Activated naive CD4-positive, alpha-beta T cell treated with anti-CD3 and anti-CD28 coated beads for 36 hours (primary cell): ENCODE data around the gene TSTD1. TPM values are rescaled to one million over a fixed set of nuclear protein-coding genes. Genes with fewer than 3 reads are reported as not detected.
"Not testable (repeated sequence)": the region's sequence is repeated elsewhere in the genome, so short reads cannot be mapped to it uniquely, and the experiment has no call there.

Experiments
- CTCF ChIA-PET: fragments of 350-600 bp; sonication (Branson Sonifier 250); formaldehyde crosslinking; loops from one replicate; lab custom pipeline; 2021; ENCODE audit warnings: antibody characterized with exemption; lab: Charles Lee
- DNase-seq: peaks from one replicate; pipeline ENCODE4 v3.0.0-alpha.2; 2020
- H3K27ac Mint-ChIP-seq: one replicate; pipeline ENCODE4 v1.8.0; 2021; ENCODE audit warnings: mild to moderate bottlenecking, mixed read lengths
- H3K27me3 Mint-ChIP-seq: one replicate; pipeline ENCODE4 v1.8.0; 2021; ENCODE audit warnings: low read depth, mixed read lengths
- H3K36me3 Mint-ChIP-seq: one replicate; pipeline ENCODE4 v1.8.0; 2021; ENCODE audit warnings: low read depth, mixed read lengths
- H3K4me1 Mint-ChIP-seq: one replicate; pipeline ENCODE4 v1.8.0; 2021; ENCODE audit warnings: low read depth, mixed read lengths
- H3K4me3 Mint-ChIP-seq: one replicate; pipeline ENCODE4 v1.8.0; 2021; ENCODE audit warnings: mild to moderate bottlenecking, moderate library complexity, mixed read lengths
- H3K9me3 Mint-ChIP-seq: one replicate; pipeline ENCODE4 v1.8.0; 2021; ENCODE audit warnings: mixed read lengths
- intact Hi-C: fragments of 100-400 bp; cut with micrococcal nuclease; formaldehyde crosslinking; loops from one replicate; pipeline ENCODE4 v1.15.1; 2023
- total RNA-seq, 2 experiments: library from RNA; stranded (reverse); gene quantifications; one replicate each; pipeline ENCODE4 v1.2.3, GENCODE V29; 2021

Gene TSTD1
- total RNA-seq, 2 experiments from 2014 or later, result 50.3 to 51.5 TPM

DNA sequence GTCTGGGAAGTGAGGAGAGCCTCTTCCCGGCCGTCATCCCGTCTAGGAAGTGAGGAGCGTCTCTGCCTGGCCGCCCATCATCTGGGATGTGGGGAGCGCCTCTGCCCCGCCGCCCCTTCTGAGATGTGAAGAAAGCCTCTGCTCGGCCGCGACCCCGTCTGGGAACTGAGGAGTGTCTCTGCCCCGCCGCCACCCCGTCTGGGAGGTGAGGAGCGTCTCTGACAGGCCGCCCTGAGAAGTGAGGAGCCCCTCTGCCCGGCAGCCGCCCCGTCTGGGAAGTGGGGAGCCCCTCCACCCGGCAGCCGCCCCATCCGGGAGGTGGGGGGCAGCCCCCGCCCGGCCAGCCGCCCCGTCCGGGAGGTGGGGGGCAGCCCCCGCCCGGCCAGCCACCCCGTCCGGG, 9.3 kb downstream of the TSTD1 start:
- H3K4me3 Mint-ChIP-seq, CTCF ChIA-PET, H3K9me3 Mint-ChIP-seq, intact Hi-C loops, DNase-seq, H3K36me3 Mint-ChIP-seq, H3K27ac Mint-ChIP-seq, H3K27me3 Mint-ChIP-seq: not testable (repeated sequence)
- peaks cover 30% of the 10 kb centered on the region for H3K4me1 Mint-ChIP-seq

DNA sequence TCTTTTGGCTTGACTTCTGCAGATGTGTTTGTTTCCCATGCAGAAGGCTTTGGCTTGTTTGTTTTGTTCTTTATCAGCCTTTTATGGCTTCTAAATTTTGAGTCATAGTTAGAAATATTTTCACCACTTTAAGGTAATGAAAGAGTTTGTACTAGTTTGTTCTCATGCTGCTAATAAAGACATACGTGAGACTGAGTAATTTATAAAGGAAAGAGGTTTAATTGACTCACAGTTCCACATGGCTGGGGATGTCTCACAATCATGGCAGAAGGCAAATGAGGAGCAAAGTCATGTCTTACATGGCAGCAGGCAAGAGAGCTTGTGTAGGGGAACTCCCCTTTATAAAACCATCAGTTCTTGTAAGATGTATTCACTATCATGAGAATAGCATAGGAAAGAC, 11.8 kb downstream of the TSTD1 start:
- not testable (repeated sequence) for H3K9me3 Mint-ChIP-seq, H3K27ac Mint-ChIP-seq, H3K36me3 Mint-ChIP-seq

DNA sequence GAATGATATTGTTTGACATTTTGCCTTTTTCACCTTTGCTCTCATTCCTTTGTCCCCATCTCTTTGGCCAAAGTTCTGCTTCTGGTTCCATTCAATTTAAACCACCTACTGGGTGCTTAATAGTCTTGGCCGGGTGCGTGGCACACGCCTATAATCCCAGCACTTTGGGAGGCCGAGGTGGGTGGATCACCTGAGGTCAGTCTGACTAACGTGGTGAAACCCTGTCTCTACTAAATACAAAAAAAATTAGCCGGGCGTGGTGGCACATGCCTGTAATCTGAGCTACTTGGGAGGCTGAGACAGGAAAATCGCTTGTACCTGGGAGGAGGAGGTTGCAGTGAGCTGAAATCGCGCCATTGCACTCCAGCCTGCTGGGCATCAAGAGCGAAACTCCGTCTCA, 16.3 kb downstream of the TSTD1 start:
- Mint-ChIP-seq H3K4me1 (peaks cover 37% of the 10 kb centered on the region), H3K4me3 (peak overlapping the region; percentile 14)
- intact Hi-C loops, result loop anchor here (1.0 kb wide), 1 partner anchor 10 kb away; no protein-coding TSS in a partner anchor
- H3K27ac Mint-ChIP-seq, H3K27me3 Mint-ChIP-seq, H3K9me3 Mint-ChIP-seq, DNase-seq, H3K36me3 Mint-ChIP-seq: not testable (repeated sequence)
- CTCF ChIA-PET, result interaction anchor here (1.0 to 2.8 kb wide), 4 partner anchors 8 to 66 kb away, joined by 3 to 11 read pairs (median 5); no protein-coding TSS in a partner anchor

More for the DNA sequence above, 11.8 kb downstream of the TSTD1 start:
- peak; percentile 27 for DNase-seq
- intact Hi-C loops, H3K27me3 Mint-ChIP-seq, H3K4me3 Mint-ChIP-seq: not testable (repeated sequence)
- CTCF ChIA-PET, result interaction anchor here (0.6 to 2.8 kb wide), 4 partner anchors 14 to 120 kb away, joined by 3 to 11 read pairs (median 5); no protein-coding TSS in a partner anchor
- H3K4me1 Mint-ChIP-seq, result peaks cover 19% of the 10 kb centered on the region

DNA sequence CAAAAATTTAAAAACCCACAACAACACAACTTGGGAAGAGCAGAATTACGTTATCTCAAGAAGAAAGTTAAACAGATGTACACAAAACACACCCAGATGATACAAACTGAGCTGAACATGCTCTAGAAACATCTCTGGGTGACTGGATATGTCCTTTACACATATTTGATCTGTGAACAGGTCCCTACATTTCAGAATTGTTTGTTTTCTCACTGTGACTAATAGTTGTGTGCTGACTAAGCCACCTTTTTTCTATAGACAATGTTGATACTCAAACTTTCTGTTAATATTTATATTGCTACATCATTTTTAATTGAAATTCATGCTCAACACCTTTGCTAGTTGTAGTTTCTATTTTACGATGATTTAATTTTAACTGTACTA, 16.8 kb downstream of the TSTD1 start:
- Mint-ChIP-seq H3K4me3 (peak overlapping the region; percentile 92), H3K36me3 (peaks cover 3% of the 10 kb centered on the region), H3K27me3 (no peaks in the 10 kb centered on the region)

DNA sequence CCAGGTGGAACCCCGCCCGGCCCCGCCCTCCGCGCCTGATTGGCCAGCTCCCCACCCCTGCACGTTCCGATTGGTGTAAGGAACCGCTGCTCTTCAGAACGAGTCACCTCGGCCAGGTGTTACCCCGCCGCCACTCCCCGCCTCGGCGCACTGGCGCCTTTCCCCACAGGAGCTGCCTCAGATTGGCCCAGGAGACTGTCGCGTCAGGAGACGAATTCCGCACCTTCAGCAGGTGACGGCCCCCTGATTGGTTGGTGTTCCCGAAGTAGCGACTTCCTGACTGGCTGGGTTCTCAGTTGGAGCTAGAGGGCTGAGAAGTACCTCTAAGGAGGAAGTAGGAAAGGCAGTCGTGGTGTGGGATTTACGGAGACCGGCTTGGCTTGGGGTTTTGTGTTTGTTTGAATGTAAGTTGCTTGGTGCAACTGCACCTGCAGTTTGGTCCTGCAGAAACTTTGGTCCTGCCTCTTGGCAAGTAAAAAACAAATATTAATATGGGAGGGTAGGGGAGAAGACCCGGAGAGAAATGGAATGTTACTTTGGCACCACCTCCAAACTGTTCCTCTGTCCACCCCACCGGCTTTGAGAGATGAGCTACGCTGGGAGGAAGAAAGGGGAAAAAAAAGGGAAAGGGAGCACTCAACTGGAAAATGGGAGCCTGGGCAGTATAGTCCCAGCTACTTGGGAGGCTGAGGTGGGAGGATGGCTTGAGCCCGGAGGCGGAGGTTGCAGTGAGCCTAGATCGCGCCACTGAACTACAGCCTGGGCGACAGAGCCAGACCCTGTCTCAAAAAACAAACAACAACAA, 17.4 kb downstream of the TSTD1 start:
- no peaks in the 10 kb centered on the region for H3K9me3 Mint-ChIP-seq
- DNase-seq, result peak; percentile 94
- CTCF ChIA-PET, result interaction anchor here (0.6 to 2.8 kb wide), 10 partner anchors 9 to 270 kb away, joined by 3 to 14 read pairs (median 5); partner anchors contain the start of gene TSTD1
- H3K27me3 Mint-ChIP-seq, result no peaks in the 10 kb centered on the region
- peaks cover 35% of the 10 kb centered on the region for H3K4me1 Mint-ChIP-seq
- intact Hi-C loops, result loop anchor here (1.0 to 2.0 kb wide), 3 partner anchors 8 to 48 kb away; partner anchors contain the start of genes ARHGAP30 and TSTD1
- no peaks in the 10 kb centered on the region for H3K36me3 Mint-ChIP-seq
- H3K27ac Mint-ChIP-seq, result peak overlapping the region; percentile 76
- peak overlapping the region; percentile 92 for H3K4me3 Mint-ChIP-seq

More for the DNA sequence above, 16.8 kb downstream of the TSTD1 start:
- Mint-ChIP-seq H3K27ac (peak overlapping the region; percentile 76), H3K9me3 (peaks cover 2% of the 10 kb centered on the region), H3K4me1 (peaks cover 34% of the 10 kb centered on the region)
- CTCF ChIA-PET, result interaction anchor here (1.0 to 2.8 kb wide), 6 partner anchors 9 to 66 kb away, joined by 3 to 11 read pairs (median 5); partner anchors contain the start of gene TSTD1
- no peak for DNase-seq
- intact Hi-C loops, result loop anchor here (1.0 to 2.0 kb wide), 4 partner anchors 9 to 47 kb away; partner anchors contain the start of genes ARHGAP30 and TSTD1

DNA sequence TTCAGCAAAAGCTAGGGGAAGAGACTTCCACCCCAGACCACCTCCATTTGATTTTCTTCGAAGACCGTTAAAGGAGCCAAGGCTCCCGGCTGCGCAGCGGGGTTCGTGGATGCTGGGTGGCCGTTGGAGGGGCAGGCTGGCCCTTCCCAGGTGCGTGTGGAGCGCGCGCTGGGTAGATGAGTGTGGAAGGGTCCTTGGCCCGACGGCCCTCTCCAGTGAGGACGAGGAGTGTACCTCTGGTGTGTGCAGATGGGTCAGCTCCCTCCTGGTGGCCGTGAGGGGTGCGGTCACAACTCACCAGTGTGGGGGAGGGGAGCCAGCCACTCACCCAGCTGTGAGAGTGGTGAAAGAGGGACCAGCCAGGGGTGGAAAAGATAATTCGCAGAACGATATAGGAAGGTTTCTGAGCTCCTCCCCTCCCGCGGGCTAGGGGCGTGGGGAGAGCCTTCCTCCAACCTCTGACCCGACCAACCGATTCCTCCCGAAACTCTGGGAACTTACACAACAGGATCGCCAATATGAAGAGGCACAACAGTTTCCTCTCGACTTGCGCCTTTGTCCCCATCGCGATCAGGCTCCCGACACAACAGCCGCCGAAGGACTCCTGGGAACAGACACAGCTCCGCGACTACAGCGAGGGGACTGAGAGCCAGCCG, 18.1 kb downstream of the TSTD1 start, which contains the start of gene F11R:
F11R (minus strand) TSS at position 644 of the 656 bp plus-strand sequence; CDS start at position 565, 79 bp downstream.
- no peaks in the 10 kb centered on the region for H3K9me3 Mint-ChIP-seq
- H3K4me1 Mint-ChIP-seq, result peaks cover 35% of the 10 kb centered on the region
- H3K36me3 Mint-ChIP-seq, result no peaks in the 10 kb centered on the region
- peak within 1 kb of the TSS; percentile 76 for H3K27ac Mint-ChIP-seq
- intact Hi-C loops, result loop anchor here (1.0 to 2.0 kb wide), 3 partner anchors 7 to 49 kb away; partner anchors contain the start of genes ARHGAP30 and TSTD1
- H3K4me3 Mint-ChIP-seq, result peak within 1 kb of the TSS; percentile 92
- no peaks in the 10 kb centered on the region for H3K27me3 Mint-ChIP-seq
- no peak for DNase-seq
- CTCF ChIA-PET, result interaction anchor here (0.6 to 2.8 kb wide), 10 partner anchors 10 to 96 kb away, joined by 3 to 14 read pairs (median 5); partner anchors contain the start of gene TSTD1

DNA sequence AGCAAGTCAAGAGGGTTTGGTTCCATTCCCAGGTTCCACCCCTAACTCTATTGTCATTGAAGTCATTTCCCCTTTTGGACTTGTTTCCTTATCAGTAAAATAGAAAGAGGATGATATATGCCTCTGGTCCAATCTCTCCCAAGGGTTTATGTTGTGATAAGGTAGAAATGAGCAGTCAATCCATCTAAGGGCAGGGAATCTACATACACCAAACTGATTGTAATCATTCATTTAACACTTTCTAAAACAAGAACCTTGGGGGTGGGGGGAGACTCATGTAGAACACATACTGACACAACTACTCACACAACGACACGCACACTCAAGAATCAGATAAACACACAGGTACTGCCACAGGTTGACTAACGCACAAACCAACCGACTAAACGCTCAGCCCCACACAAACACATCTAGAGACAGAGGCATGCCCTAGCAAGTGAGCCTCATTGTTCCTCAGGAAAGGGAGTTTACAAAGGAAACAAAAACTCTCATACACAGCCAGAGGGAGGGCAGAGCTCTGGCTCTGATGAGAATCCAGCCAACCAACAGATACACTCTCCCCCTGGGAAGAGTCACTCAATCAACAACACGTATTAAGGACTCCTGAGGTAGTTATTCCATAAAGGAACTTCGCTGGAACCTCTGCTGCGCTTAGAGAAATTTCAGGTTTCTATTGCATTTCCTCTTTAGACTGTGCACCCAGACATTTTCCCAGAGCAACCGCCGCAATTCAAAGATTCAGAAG, 18.8 kb downstream of the TSTD1 start:
- H3K4me3 Mint-ChIP-seq, result peak overlapping the region; percentile 92
- no peaks in the 10 kb centered on the region for H3K36me3 Mint-ChIP-seq
- H3K27ac Mint-ChIP-seq, result peak overlapping the region; percentile 1
- CTCF ChIA-PET, result interaction anchor here (0.6 to 2.8 kb wide), 8 partner anchors 9 to 96 kb away, joined by 3 to 14 read pairs (median 6); partner anchors contain the start of gene TSTD1
- peak; percentile 32 for DNase-seq
- no peaks in the 10 kb centered on the region for H3K9me3 Mint-ChIP-seq
- intact Hi-C loops, result loop anchor here (2.0 kb wide), 1 partner anchor 19 kb away; the partner anchor contains the start of gene TSTD1
- peaks cover 35% of the 10 kb centered on the region for H3K4me1 Mint-ChIP-seq
- H3K27me3 Mint-ChIP-seq, result no peaks in the 10 kb centered on the region

DNA sequence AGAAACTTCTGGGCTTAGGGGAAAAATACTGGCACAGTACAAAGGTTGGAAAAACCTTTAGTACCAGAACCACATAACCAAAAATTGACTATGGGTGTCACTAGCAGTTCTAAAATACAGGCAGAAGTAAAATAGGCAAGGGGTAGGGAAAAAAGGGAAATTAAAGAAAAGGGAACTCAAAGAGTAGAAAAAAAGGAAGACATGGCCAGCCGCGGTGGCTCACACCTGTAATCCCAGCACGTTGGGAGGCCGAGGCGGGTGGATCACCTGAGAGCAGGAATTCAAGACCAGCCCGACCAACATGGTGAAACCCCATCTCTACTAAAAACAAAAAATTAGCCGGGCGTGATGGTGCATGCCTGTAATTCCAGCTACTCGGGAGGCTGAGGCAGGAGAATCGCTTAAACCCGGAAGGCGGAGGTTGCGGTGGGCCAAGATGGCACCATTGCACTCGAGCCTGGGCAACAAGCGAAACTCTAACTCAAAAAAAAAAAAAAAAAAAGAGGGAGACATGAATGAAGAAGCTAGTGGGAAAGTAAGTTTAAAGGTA, 19.6 kb downstream of the TSTD1 start:
- H3K27ac Mint-ChIP-seq, result not testable (repeated sequence)

DNA sequence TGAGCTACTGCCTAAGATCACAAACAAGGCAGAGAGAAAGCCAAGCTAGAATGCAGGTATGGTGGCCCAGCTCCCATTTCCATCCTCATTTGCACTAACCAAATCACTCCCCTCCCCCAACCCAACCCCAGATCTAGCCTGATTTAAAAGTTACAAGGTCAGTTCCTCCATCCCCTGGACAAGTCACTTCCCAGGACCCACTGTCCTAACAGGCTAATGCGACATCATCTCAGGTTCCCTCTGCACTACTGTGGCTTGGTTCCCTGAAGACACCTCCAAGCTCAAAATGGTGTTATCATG, 20.2 kb downstream of the TSTD1 start:
- peaks cover 43% of the 10 kb centered on the region for H3K4me1 Mint-ChIP-seq
- intact Hi-C loops, result no loop called here
- no peaks in the 10 kb centered on the region for H3K36me3 Mint-ChIP-seq
- no peaks in the 10 kb centered on the region for H3K27me3 Mint-ChIP-seq
- CTCF ChIA-PET, result interaction anchor here (0.6 to 1.1 kb wide), 2 partner anchors 21 to 25 kb away, joined by 3 to 4 read pairs; no protein-coding TSS in a partner anchor
- no peak overlapping the region for H3K4me3 Mint-ChIP-seq
- no peaks in the 10 kb centered on the region for H3K9me3 Mint-ChIP-seq
- H3K27ac Mint-ChIP-seq, result no peak overlapping the region
- DNase-seq, result no peak

More for the DNA sequence above, 19.6 kb downstream of the TSTD1 start:
- Mint-ChIP-seq H3K4me1 (peaks cover 37% of the 10 kb centered on the region), H3K4me3 (peak overlapping the region; percentile 10)
- H3K9me3 Mint-ChIP-seq, CTCF ChIA-PET, H3K36me3 Mint-ChIP-seq, H3K27me3 Mint-ChIP-seq, DNase-seq, intact Hi-C loops: not testable (repeated sequence)

DNA sequence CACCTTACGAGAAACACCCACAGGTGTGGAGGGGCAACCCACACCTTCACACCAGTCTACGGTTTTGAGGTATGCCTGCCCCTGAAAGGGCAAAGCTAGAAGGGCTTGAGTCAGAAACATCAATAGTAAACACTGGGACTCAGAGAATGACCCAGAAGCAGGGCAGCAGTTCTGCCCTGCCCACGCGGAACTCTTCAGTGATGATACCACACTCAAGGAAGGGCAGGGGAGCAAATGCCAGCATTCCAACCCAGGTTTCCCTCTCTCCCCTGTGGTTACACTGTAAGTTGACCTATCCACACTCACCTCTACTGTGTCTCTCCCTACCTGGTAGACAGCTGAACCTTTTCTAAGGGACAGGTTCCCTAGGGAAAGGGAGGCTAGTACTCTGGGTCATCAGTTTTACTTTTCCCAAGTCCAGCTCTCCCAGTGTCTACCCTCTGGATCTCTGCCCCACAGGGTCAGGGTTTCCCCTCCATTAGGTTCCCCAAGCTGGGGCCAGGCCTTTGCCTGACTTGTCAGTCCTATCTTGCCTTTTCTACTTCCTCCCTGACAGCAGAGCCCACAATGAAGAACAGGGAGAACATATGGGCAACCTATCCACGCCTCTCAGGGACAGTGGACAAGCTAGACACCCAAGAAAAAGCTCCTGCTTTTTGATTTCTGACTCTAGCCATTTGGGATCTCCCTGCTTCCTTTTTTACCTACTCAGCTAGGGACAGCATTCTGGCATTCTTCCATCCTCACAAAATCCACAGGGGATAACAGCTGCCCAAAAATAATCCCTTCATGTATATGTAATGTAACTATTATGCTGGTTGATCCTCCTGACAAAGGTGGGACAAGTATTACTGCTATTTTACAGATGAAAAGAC, 20.8 kb downstream of the TSTD1 start:
- intact Hi-C loops, result no loop called here
- DNase-seq, result no peak
- Mint-ChIP-seq H3K9me3 (no peaks in the 10 kb centered on the region), H3K36me3 (no peaks in the 10 kb centered on the region), H3K4me3 (no peak overlapping the region), H3K27ac (peak overlapping the region; percentile 64), H3K4me1 (peaks cover 49% of the 10 kb centered on the region), H3K27me3 (no peaks in the 10 kb centered on the region)
- CTCF ChIA-PET, result interaction anchor here (0.6 to 1.1 kb wide), 2 partner anchors 21 to 24 kb away, joined by 3 to 4 read pairs; no protein-coding TSS in a partner anchor
